Right lobe of liver (tissue), 4 donors: ENCODE results near the gene NEURL2.

ENCODE experiments used
- POLR2A ChIP-seq: fragments of 450-650 bp; IDR thresholded peaks from one replicate; pipeline ENCODE4 v1.6.1; 2017; ENCODE audit warnings: antibody characterized with exemption, mild to moderate bottlenecking
- TF ChIP-seq, protein P1 (sequence below), 4 donors: fragments of 200-600 bp in 3 of 4; fragments of 450-650 bp in 1 of 4; IDR thresholded peaks; one replicate each; pipeline versions ENCODE4 v1.5.1 to v1.8.0; 2016 to 2022; ENCODE audit warnings: antibody characterized with exemption in 4 of 4, mild to moderate bottlenecking in 2 of 4
- donor health status: DM: no; HTN: no; CAD: no.
- donor health status: DM: no; HTN: no; CAD: no.
- donor health status: DM: no; HTN: yes; CAD: no.

DNA sequence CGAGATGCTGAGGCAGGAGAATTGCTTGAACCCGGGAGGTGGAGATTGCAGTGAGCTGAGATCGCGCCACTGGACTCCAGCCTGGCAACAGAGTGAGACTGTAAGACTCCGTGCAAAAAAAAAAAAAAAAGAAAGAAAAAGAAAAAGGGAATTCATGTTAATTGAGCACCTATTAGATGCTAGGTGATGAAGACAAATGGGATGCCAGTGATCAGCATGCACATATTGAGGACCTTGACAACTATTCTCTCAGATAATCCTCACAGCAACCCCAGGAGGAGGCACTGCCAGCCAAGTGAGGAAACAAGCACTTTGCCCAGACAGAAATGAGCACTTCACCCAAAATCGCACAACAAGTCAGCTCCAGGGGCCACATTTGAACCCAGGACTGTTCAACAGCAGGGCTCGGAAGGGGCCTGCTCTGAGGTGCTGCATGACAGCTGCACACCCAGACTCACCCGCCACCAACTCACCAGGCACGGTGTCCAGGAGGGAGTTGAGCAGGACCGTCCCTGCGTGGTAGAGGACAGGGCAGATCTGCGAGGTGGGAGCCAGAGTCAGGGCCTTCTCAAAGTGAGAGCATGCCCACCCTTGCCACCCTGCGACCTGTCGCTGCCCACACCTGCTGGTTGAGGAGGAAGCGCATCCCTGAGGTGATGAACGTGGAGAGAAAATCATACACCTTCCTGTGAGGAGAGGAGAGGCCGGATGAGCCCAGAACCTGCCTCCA is 16.4 kb upstream of the NEURL2 start:
- TF ChIP-seq, protein P1, sequence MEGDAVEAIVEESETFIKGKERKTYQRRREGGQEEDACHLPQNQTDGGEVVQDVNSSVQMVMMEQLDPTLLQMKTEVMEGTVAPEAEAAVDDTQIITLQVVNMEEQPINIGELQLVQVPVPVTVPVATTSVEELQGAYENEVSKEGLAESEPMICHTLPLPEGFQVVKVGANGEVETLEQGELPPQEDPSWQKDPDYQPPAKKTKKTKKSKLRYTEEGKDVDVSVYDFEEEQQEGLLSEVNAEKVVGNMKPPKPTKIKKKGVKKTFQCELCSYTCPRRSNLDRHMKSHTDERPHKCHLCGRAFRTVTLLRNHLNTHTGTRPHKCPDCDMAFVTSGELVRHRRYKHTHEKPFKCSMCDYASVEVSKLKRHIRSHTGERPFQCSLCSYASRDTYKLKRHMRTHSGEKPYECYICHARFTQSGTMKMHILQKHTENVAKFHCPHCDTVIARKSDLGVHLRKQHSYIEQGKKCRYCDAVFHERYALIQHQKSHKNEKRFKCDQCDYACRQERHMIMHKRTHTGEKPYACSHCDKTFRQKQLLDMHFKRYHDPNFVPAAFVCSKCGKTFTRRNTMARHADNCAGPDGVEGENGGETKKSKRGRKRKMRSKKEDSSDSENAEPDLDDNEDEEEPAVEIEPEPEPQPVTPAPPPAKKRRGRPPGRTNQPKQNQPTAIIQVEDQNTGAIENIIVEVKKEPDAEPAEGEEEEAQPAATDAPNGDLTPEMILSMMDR (IDR thresholded peaks at IDR 0.05) = no peak
- no peak for TF ChIP-seq POLR2A
